Endothelial cell of umbilical vein (primary cell): ENCODE data around the gene LAMB1. TPM values are rescaled to one million over a fixed set of nuclear protein-coding genes. Genes with fewer than 3 reads are reported as not detected.

ENCODE experiments used
- BruUV-seq: library from RNA; stranded (reverse); fragments of 400-500 nt; replicated peaks from 2 replicates; lab custom pipeline; 2021; lab: Mats Ljungman, UMichigan
- CTCF ChIA-PET: fragments of 300-600, 350-600 bp; sonication (Branson Sonifier 250); formaldehyde crosslinking; loops from one replicate; lab custom pipeline; 2021; ENCODE audit warnings: antibody characterized with exemption, inconsistent platforms; lab: Charles Lee
- POLR2A ChIA-PET: fragments of 300-600, 350-600 bp; sonication (Branson Sonifier 250); formaldehyde crosslinking; loops from one replicate; lab custom pipeline; 2021; ENCODE audit warnings: antibody characterized with exemption, inconsistent platforms; lab: Charles Lee
- DNase-seq: peaks from one replicate; pipeline ENCODE4 v3.0.0-alpha.2; 2011; ENCODE audit warnings: low read depth, low spot score
- FAIRE-seq: peaks from 2 replicates; lab custom pipeline; 2011; peaks lifted over from hg19 to GRCh38; lab: Jason Lieb, UNC
- H2AFZ ChIP-seq: 2 replicates; pipeline ENCODE4 v1.6.0; 2012; ENCODE audit warnings: low read depth, low read length, control low read depth, inconsistent platforms
- H3K27ac ChIP-seq: 2 replicates; pipeline ENCODE4 v1.5.1; 2011; ENCODE audit warnings: low read depth, mild to moderate bottlenecking, control low read depth, low read length, moderate library complexity; ENCODE audit not compliant: insufficient read depth
- H3K27me3 ChIP-seq, 2 experiments: 2 replicates each; pipeline versions ENCODE4 v1.6.0 to v1.6.1; 2011; ENCODE audit warnings: low read length in 2 of 2, mixed read lengths in 1 of 2; ENCODE audit not compliant: control insufficient read depth in 2 of 2, insufficient read depth in 2 of 2
- H3K36me3 ChIP-seq, 2 experiments: 2 replicates in 1 of 2; 3 replicates in 1 of 2; pipeline ENCODE4 v1.5.1; 2011; ENCODE audit warnings: low read length in 2 of 2, mild to moderate bottlenecking in 1 of 2, moderate library complexity in 1 of 2; ENCODE audit not compliant: control insufficient read depth in 2 of 2, insufficient read depth in 2 of 2; ENCODE audit errors: extremely low read depth in 1 of 2
- H3K4me1 ChIP-seq: 3 replicates; pipeline ENCODE4 v1.5.1; 2011; ENCODE audit warnings: mild to moderate bottlenecking, low read length; ENCODE audit not compliant: control insufficient read depth, insufficient read depth; ENCODE audit errors: extremely low read depth
- H3K4me2 ChIP-seq: 2 replicates; pipeline ENCODE4 v1.6.1; 2011; ENCODE audit warnings: low read length, control low read depth, mixed read lengths; ENCODE audit not compliant: insufficient read depth
- H3K4me3 ChIP-seq, 3 experiments: fragments of 200-600 bp in 1 of 3; sonication (generic), shearing (Covaris generic) in 1 of 3; replicated peaks in 1 of 3; 2 replicates each; pipeline ENCODE4 v1.5.1; 2011 to 2016; ENCODE audit warnings: control low read depth in 3 of 3, low read length in 3 of 3, mild to moderate bottlenecking in 2 of 3, inconsistent platforms in 1 of 3, low read depth in 1 of 3, moderate library complexity in 1 of 3; ENCODE audit not compliant: insufficient read depth in 1 of 3
- H3K79me2 ChIP-seq: 2 replicates; pipeline ENCODE4 v1.6.0; 2012; ENCODE audit warnings: low read length, inconsistent platforms; ENCODE audit not compliant: control insufficient read depth, insufficient read depth
- H3K9ac ChIP-seq: replicated peaks from 2 replicates; pipeline ENCODE3; 2011; ENCODE audit warnings: low read length, control low read depth; ENCODE audit not compliant: insufficient read depth; ENCODE audit errors: extremely low read depth
- H3K9me1 ChIP-seq: replicated peaks from 3 replicates; pipeline ENCODE4 v1.6.0; 2011; ENCODE audit warnings: mild to moderate bottlenecking, low read length; ENCODE audit not compliant: control insufficient read depth, insufficient read depth; ENCODE audit errors: extremely low read depth
- H3K9me3 ChIP-seq: replicated peaks from 2 replicates; pipeline ENCODE4 v1.5.1; 2012; ENCODE audit warnings: low read length, inconsistent platforms; ENCODE audit not compliant: control insufficient read depth, insufficient read depth
- H4K20me1 ChIP-seq: replicated peaks from 2 replicates; pipeline ENCODE3; 2011; ENCODE audit warnings: mild to moderate bottlenecking, low read length; ENCODE audit not compliant: control insufficient read depth, insufficient read depth; ENCODE audit errors: extremely low read depth
- EZH2 ChIP-seq: IDR thresholded peaks from 2 replicates; pipeline ENCODE4 v1.6.1; 2012; ENCODE audit warnings: borderline replicate concordance, low read depth, mild to moderate bottlenecking, moderate library complexity, low read length, inconsistent platforms; ENCODE audit not compliant: severe bottlenecking
- FOS ChIP-seq: IDR thresholded peaks from 2 replicates; pipeline ENCODE4 v1.6.1; 2011; ENCODE audit warnings: mild to moderate bottlenecking, low read length, moderate library complexity, borderline replicate concordance; ENCODE audit not compliant: insufficient read depth
- GATA2 ChIP-seq: IDR thresholded peaks from 2 replicates; pipeline ENCODE4 v1.7.0; 2011; ENCODE audit warnings: low read depth, mild to moderate bottlenecking, moderate library complexity, mixed read lengths, low read length; ENCODE audit not compliant: insufficient read length, insufficient read depth
- JUN ChIP-seq: IDR thresholded peaks from 2 replicates; pipeline ENCODE4 v1.6.1; 2011; ENCODE audit warnings: borderline replicate concordance, low read depth; ENCODE audit not compliant: insufficient read length, insufficient read depth
- MAX ChIP-seq: IDR thresholded peaks from 2 replicates; pipeline ENCODE4 v1.6.1; 2011; ENCODE audit not compliant: insufficient read depth, insufficient read length
- MYC ChIP-seq: IDR thresholded peaks from one replicate; pipeline ENCODE4 v1.6.1; 2011; ENCODE audit warnings: mild to moderate bottlenecking, low read depth, low read length
- POLR2A ChIP-seq: IDR thresholded peaks from 2 replicates; pipeline ENCODE4 v1.6.1; 2012; ENCODE audit warnings: low read depth, mild to moderate bottlenecking, control low read depth, low read length
- POLR2AphosphoS5 ChIP-seq: IDR thresholded peaks from 2 replicates; pipeline ENCODE4 v1.6.1; 2012; ENCODE audit warnings: low read depth, mild to moderate bottlenecking, control low read depth, low read length, moderate library complexity; ENCODE audit not compliant: insufficient read depth
- dilution Hi-C: fragments of 300-500 bp; cut with MboI; formaldehyde crosslinking; loops from one replicate; pipeline ENCODE4 v1.15.0; 2019; ENCODE audit warnings: low sequenced_read_pairs; ENCODE audit not compliant: extremely low pct_ligation_motif_present
- intact Hi-C: fragments of 100-400 bp; cut with micrococcal nuclease; formaldehyde crosslinking; loops from one replicate; pipeline ENCODE4 v1.10.0; 2022
- polyA plus RNA-seq, 4 experiments: library from polyadenylated mRNA; depleted of rRNA in 3 of 4; stranded (reverse) in 3 of 4; unstranded in 1 of 4; fragments of >200 nt; gene quantifications; 2 replicates each; pipeline versions ENCODE4 v1.2.1 to v1.2.3, GENCODE V29; 2011 to 2012; ENCODE audit warnings: missing spikeins in 1 of 4
- total RNA-seq: library from RNA; stranded (reverse); gene quantifications from 2 replicates; pipeline ENCODE4 v1.2.3, GENCODE V29; 2021
- TF ChIP-seq, protein P1 (sequence below), 2 donors: IDR thresholded peaks; 1 replicate in 1 of 2; 2 replicates in 1 of 2; pipeline ENCODE4 v1.5.1; 2011; ENCODE audit warnings: low read length in 2 of 2, mild to moderate bottlenecking in 2 of 2, moderate library complexity in 2 of 2, control low read depth in 1 of 2, inconsistent platforms in 1 of 2, low read depth in 1 of 2; ENCODE audit not compliant: insufficient read depth in 1 of 2; ENCODE audit errors: extremely low read depth in 1 of 2

Gene LAMB1
- total and polyA plus RNA-seq, 2 donors (not counting 3 experiments of a cell fraction or from before 2014, with no cell fraction given), result 588 to 703 TPM

GRCh38 chr7:107884066-107884818 is 118.7 kb downstream of the LAMB1 start:
- ChIA-PET POLR2A (no interaction called here), CTCF (interaction anchor here (1.3 kb wide), 1 partner anchor 9 kb away, joined by 6 read pairs; no protein-coding TSS in a partner anchor)
- H3K9ac ChIP-seq, result no peak overlapping the region
- H4K20me1 ChIP-seq, result no peaks in the 10 kb centered on the region
- dilution Hi-C loops, result no loop called here
- no peaks in the 10 kb centered on the region for H3K79me2 ChIP-seq
- intact Hi-C loops, result no loop called here
- no TSS peak for BruUV-seq
- TF ChIP-seq POLR2A (no peak), MYC (no peak), MAX (no peak), POLR2AphosphoS5 (no peak), EZH2 (no peak), GATA2 (no peak), JUN (no peak), FOS (no peak)
- TF ChIP-seq, protein P1, sequence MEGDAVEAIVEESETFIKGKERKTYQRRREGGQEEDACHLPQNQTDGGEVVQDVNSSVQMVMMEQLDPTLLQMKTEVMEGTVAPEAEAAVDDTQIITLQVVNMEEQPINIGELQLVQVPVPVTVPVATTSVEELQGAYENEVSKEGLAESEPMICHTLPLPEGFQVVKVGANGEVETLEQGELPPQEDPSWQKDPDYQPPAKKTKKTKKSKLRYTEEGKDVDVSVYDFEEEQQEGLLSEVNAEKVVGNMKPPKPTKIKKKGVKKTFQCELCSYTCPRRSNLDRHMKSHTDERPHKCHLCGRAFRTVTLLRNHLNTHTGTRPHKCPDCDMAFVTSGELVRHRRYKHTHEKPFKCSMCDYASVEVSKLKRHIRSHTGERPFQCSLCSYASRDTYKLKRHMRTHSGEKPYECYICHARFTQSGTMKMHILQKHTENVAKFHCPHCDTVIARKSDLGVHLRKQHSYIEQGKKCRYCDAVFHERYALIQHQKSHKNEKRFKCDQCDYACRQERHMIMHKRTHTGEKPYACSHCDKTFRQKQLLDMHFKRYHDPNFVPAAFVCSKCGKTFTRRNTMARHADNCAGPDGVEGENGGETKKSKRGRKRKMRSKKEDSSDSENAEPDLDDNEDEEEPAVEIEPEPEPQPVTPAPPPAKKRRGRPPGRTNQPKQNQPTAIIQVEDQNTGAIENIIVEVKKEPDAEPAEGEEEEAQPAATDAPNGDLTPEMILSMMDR (IDR thresholded peaks at IDR 0.05; ENCODE audit: extremely low read depth in 1 of 2, insufficient read depth in 1 of 2, low read depth in 1 of 2, low read length in 2 of 2), result no peak
- FAIRE-seq (no peak), DNase-seq (no peak)
- H3K9me1 ChIP-seq, result no peaks in the 10 kb centered on the region
- peaks cover 26 to 38% of the 10 kb centered on the region in 2 experiments for H3K27me3 ChIP-seq
- H2AFZ ChIP-seq, result no peak overlapping the region
- no peak overlapping the region for H3K4me2 ChIP-seq
- H3K27ac ChIP-seq, result no peak overlapping the region
- no peaks in the 10 kb centered on the region for H3K36me3 ChIP-seq
- no peak overlapping the region for H3K4me3 ChIP-seq
- H3K9me3 ChIP-seq, result no peaks in the 10 kb centered on the region
- peaks cover under 1% of the 10 kb centered on the region for H3K4me1 ChIP-seq
